Stimulated activated CD4-positive, alpha-beta T cell treated with anti-CD3 and anti-CD28 coated beads, Interleukin-2, amount 100 ng/mL, for 4 hours (primary cell): ENCODE measurements around the gene ASAP2.
"Not testable (repeated sequence)": the region's sequence is repeated elsewhere in the genome, so short reads cannot be mapped to it uniquely, and the experiment has no call there.

ENCODE experiments used
- DNase-seq: peaks from one replicate; pipeline ENCODE4 v3.0.0-alpha.2; 2020; ENCODE audit warnings: low read depth

ASAP2 gene

GRCh38 chr2:9380702-9381628, 174.4 kb downstream of the ASAP2 start:
- no peak for DNase-seq

- DNase-seq: no peak
Observed at GRCh38 chr2:9382604-9383235, 176.1 kb downstream of the ASAP2 start.

GRCh38 chr2:9384521-9384920, 177.9 kb downstream of the ASAP2 start:
- DNase-seq: no peak

GRCh38 chr2:9385841-9386240, 179.2 kb downstream of the ASAP2 start:
- DNase-seq: no peak

- DNase-seq: no peak
Observed at GRCh38 chr2:9388199-9388681, 181.6 kb downstream of the ASAP2 start.

- no peak for DNase-seq
Observed at GRCh38 chr2:9388950-9389911, 182.6 kb downstream of the ASAP2 start.

- no peak for DNase-seq
Observed at GRCh38 chr2:9390151-9390850, 183.7 kb downstream of the ASAP2 start.

- no peak for DNase-seq
Observed at GRCh38 chr2:9390991-9391390, 184.4 kb downstream of the ASAP2 start.

- no peak for DNase-seq
Observed at GRCh38 chr2:9391961-9392720, 185.5 kb downstream of the ASAP2 start.

GRCh38 chr2:9392898-9393765, 186.5 kb downstream of the ASAP2 start:
- DNase-seq: no peak

- DNase-seq: no peak
Observed at GRCh38 chr2:9394816-9395215, 188.2 kb downstream of the ASAP2 start.

- no peak for DNase-seq
Observed at GRCh38 chr2:9397201-9397600, 190.6 kb downstream of the ASAP2 start.

- not testable (repeated sequence) for DNase-seq
Observed at GRCh38 chr2:9398251-9398650, 191.6 kb downstream of the ASAP2 start.

GRCh38 chr2:9398881-9399780, 192.5 kb downstream of the ASAP2 start:
- no peak for DNase-seq

GRCh38 chr2:9400268-9401058, 193.9 kb downstream of the ASAP2 start:
- no peak for DNase-seq

- no peak for DNase-seq
Observed at GRCh38 chr2:9401059-9401547, 194.5 kb downstream of the ASAP2 start.

- DNase-seq: no peak
Observed at GRCh38 chr2:9401646-9402371, 195.2 kb downstream of the ASAP2 start.
